ENCODE measurements around the gene UNC5CL. TPM values are rescaled to one million over a fixed set of nuclear protein-coding genes. Genes with fewer than 3 reads are reported as not detected.
A peak's percentile ranks its signal among the peaks of the same experiment; 100 is the strongest.

UNC5CL gene
- total and polyA plus RNA-seq, 2 of the 4 experiments (the other 2 are of a cell fraction): not detected

DNA sequence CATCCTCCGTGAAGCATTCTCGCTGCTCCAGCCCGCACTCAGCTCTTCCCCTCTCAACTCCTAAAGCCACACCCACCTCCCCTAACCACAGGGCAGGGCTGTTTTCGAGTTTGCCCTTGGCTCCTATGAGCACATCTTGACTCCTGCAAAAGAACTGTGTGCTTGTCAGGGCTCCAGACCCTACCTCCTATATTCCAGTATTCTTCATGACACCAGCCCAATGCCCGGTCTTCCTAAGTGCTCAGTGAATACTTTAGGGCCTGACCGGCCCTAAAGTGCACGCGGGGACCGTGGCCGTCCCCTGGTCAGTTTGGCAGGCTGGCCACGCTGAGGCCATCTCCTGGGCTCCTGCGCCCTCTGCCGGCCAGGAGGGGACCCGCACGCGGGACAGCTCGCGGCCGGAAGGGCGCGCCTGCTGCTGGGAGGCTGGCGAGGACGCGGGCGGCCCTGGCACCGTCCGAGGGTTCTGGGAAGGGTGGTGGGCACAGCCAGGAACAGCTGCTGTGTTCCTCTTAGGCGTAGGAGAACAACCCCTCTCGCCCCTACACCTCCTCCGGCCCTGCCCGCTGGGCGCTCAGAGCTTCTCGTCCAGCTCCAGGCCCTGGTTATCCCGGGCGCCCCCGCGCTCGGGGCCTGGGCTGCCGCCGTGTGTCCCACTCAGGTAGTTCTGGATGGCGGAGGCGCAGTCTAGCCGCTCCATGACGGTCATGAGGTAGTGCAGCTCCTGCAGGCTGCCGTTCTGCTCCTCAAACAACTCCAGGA is 11.0 kb downstream of the UNC5CL start:
- DNase-seq (peak; percentile 44), ATAC-seq (ENCODE audit: low read depth) (peak; percentile 99)
- peak overlapping the region; percentile 93 to 96 for H4K8ac ChIP-seq (ENCODE audit: low read depth in 2 of 2, low read length in 2 of 2)
- in situ Hi-C loops (cut with MboI; ENCODE audit: low sequenced_read_pairs): loop anchor here (10.0 to 25.0 kb wide), 3 partner anchors 473 to 1666 kb away; no protein-coding TSS in a partner anchor
- no peaks in the 10 kb centered on the region for H3K9me3 ChIP-seq (ENCODE audit: control insufficient read depth, insufficient read depth, low read length)
- no peak overlapping the region for H2BK5ac ChIP-seq (ENCODE audit: low read depth, low read length, poor library complexity, severe bottlenecking)
- H3K9ac ChIP-seq (ENCODE audit: low read depth, low read length): peak overlapping the region; percentile 71
- peak overlapping the region; percentile 40 for H3K4me3 ChIP-seq (ENCODE audit: insufficient read depth, low read depth, low read length)
- H2BK120ac ChIP-seq (ENCODE audit: low read depth, low read length): peak overlapping the region; percentile 71
- peak overlapping the region; percentile 42; the same call in 1 of the 2 replicates for H3K14ac ChIP-seq (replicated peaks; ENCODE audit: low read depth, low read length)
- peak overlapping the region; percentile 72; the same call in 1 of the 2 replicates for H3K4ac ChIP-seq (ENCODE audit: low read depth, low read length)
- H4K91ac ChIP-seq (ENCODE audit: insufficient read depth, low read depth, low read length): peak overlapping the region; percentile 74; the same call in 1 of the 2 replicates
- no peak overlapping the region for H3K27ac ChIP-seq (ENCODE audit: insufficient read depth, low read length)
- ChIA-PET CTCF (interaction anchor here (0.6 to 2.5 kb wide), 12 partner anchors 9 to 162 kb away, joined by 3 to 24 read pairs (median 4); partner anchors contain the start of gene TSPO2), POLR2A (ENCODE audit: unreplicated experiment) (interaction anchor here (0.5 kb wide), 1 partner anchor 1098 kb away, joined by 7 read pairs; no protein-coding TSS in a partner anchor)
- intact Hi-C loops (cut with micrococcal nuclease): loop anchor here (1.0 to 10.0 kb wide), 6 partner anchors 22 to 1683 kb away; no protein-coding TSS in a partner anchor
- H3K56ac ChIP-seq (ENCODE audit: extremely low read depth, insufficient read depth, low read length): no peak overlapping the region; the same call in 1 of the 2 replicates
- H3K36me3 ChIP-seq (ENCODE audit: control insufficient read depth, insufficient read depth, low read length): no peaks in the 10 kb centered on the region
- no TSS peak for BruUV-seq (replicated peaks)
- no peaks in the 10 kb centered on the region for H3K79me1 ChIP-seq (ENCODE audit: low read depth in 1 of 2, low read length in 2 of 2)
- H3K9me1 ChIP-seq (ENCODE audit: insufficient read depth, low read length): no peaks in the 10 kb centered on the region
- H3K4me2 ChIP-seq (ENCODE audit: low read depth, low read length): peak overlapping the region; percentile 83
- no peak overlapping the region; the same call in 1 of the 2 replicates for H3K23ac ChIP-seq (ENCODE audit: low read depth, low read length)
- H2AFZ ChIP-seq (replicated peaks; ENCODE audit: low read length, poor library complexity): peak overlapping the region; percentile 96
- H4K5ac ChIP-seq (ENCODE audit: low read depth, low read length): peak overlapping the region; percentile 82
- dilution Hi-C loops (cut with HindIII; ENCODE audit: low sequenced_read_pairs, unreplicated experiment): no loop called here
- peak overlapping the region; percentile 10 for H2AK9ac ChIP-seq (replicated peaks; ENCODE audit: low read depth, low read length, poor library complexity)
- 10% methylated on average over 12 of the region's 45 CpGs; no CpG with 5 or more reads in 1 of the 2 experiments for WGBS, 2 experiments (ENCODE audit: extremely low coverage in 2 of 2, insufficient read length in 1 of 2)
- peaks cover 4% of the 10 kb centered on the region; the same call in 1 of the 2 replicates for H3K4me1 ChIP-seq (ENCODE audit: control insufficient read depth, insufficient read depth, low read length)
- H3K18ac ChIP-seq (ENCODE audit: low read depth, low read length): no peak overlapping the region
- H2BK15ac ChIP-seq (ENCODE audit: low read depth, low read length): no peak overlapping the region
- H3K27me3 ChIP-seq (ENCODE audit: control insufficient read depth, insufficient read depth, low read length): peaks cover 7% of the 10 kb centered on the region; the same call in 1 of the 2 replicates
- H2AK5ac ChIP-seq (ENCODE audit: low read depth, low read length): no peak overlapping the region
- H2BK20ac ChIP-seq (ENCODE audit: low read depth, low read length): 0 out of 2 replicates have a peak overlapping the region, but pooled peaks have one; percentile 26
- no peaks in the 10 kb centered on the region for H4K20me1 ChIP-seq (ENCODE audit: insufficient read depth, low read length)
- TF ChIP-seq RAD21 (IDR thresholded peaks at IDR 0.05; ENCODE audit: low read length): peak; percentile 97
- peak; percentile 92 for TF ChIP-seq SMC3 (IDR thresholded peaks at IDR 0.05; ENCODE audit: low read depth, low read length)
- TF ChIP-seq MAZ (IDR thresholded peaks at IDR 0.05; ENCODE audit: borderline replicate concordance, low read depth, low read length): peak; percentile 40; the same call in 1 of the 2 replicates
- TF ChIP-seq, protein P1, sequence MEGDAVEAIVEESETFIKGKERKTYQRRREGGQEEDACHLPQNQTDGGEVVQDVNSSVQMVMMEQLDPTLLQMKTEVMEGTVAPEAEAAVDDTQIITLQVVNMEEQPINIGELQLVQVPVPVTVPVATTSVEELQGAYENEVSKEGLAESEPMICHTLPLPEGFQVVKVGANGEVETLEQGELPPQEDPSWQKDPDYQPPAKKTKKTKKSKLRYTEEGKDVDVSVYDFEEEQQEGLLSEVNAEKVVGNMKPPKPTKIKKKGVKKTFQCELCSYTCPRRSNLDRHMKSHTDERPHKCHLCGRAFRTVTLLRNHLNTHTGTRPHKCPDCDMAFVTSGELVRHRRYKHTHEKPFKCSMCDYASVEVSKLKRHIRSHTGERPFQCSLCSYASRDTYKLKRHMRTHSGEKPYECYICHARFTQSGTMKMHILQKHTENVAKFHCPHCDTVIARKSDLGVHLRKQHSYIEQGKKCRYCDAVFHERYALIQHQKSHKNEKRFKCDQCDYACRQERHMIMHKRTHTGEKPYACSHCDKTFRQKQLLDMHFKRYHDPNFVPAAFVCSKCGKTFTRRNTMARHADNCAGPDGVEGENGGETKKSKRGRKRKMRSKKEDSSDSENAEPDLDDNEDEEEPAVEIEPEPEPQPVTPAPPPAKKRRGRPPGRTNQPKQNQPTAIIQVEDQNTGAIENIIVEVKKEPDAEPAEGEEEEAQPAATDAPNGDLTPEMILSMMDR (conservative IDR thresholded peaks at IDR 0.05; ENCODE audit: low read depth, low read length): peak; percentile 98
- TF ChIP-seq CHD1 (IDR thresholded peaks at IDR 0.05; ENCODE audit: low read depth, low read length): no peak
- 0 out of 2 replicates have a peak, but pooled peaks have one; percentile 32 for TF ChIP-seq POLR2A (IDR thresholded peaks at IDR 0.05; ENCODE audit: low read depth, low read length)

Measured in IMR-90 (cell line).